ENCODE measurements around the gene SH3TC2.

The SH3TC2 gene

GRCh38 chr5:149028984-149029383, 33.9 kb downstream of the SH3TC2 start:
- DNase-seq (ENCODE audit: low read depth), result no peak

DNA sequence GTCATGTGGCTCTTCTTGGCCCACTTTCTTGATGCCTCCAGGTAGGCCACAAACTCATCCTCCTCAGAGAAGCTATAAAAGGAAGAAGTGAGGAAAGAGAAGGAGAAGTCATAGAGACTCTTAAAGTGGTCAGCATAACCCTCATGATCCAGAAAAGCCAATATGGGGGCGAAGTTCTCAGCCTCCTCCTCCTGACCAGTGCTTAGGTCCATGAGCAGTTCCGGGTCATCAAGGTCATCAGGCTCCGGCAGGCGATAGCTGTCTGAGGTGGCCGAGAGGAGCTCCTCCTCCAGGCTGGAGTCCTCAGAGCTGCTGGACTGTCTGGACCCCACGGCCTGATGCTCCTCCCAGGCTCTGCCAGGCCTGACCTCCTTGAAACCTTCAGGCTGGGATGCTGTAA, 34.7 kb downstream of the SH3TC2 start:
- DNase-seq (ENCODE audit: low read depth), result no peak

DNA sequence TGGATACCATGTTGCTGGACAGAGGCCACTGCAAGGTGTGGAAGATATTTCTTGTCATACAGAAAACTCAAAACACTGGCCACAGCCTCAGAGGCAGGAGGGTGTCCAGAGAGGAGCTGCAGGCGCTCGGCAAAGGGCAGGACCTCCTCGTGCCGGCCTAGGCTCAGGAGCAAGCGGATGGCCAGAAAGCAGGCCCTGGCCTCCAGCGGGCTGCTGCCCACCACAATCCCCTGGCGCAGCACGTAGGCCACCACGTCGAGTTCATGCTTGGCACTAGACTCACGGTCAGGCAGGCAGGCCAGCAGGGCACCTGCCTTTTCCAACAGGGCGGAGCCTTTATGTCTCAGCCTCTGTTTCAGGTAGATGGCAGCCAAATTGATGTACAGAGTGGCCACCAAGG, 35.2 kb downstream of the SH3TC2 start:
- DNase-seq (ENCODE audit: low read depth), result no peak

GRCh38 chr5:149024943-149025342, 37.9 kb downstream of the SH3TC2 start:
- DNase-seq (ENCODE audit: low read depth), result no peak

GRCh38 chr5:149024477-149024876, 38.4 kb downstream of the SH3TC2 start:
- no peak for DNase-seq (ENCODE audit: low read depth)

DNA sequence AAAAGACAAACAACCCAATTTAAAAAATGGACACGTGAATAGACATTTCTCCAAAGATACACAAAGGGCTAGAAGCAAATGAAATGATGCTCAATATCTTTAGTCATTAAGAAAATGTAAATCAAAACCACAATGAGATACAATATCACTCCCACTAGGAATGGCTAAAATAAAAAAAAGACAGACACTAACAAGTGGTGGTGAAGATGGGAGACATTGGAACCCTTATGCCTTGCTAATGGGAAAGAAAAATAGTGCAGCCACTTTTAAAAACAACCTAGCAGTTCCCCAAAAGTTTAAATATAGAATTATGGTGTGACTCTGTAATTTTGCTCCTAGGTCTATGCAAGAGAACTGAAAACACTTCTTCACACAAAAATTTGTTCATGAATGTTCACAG, 40.7 kb downstream of the SH3TC2 start:
- no peak for DNase-seq (ENCODE audit: low read depth)

- DNase-seq (ENCODE audit: low read depth), result no peak
Measured at GRCh38 chr5:149019679-149020078, 43.2 kb downstream of the SH3TC2 start.

DNA sequence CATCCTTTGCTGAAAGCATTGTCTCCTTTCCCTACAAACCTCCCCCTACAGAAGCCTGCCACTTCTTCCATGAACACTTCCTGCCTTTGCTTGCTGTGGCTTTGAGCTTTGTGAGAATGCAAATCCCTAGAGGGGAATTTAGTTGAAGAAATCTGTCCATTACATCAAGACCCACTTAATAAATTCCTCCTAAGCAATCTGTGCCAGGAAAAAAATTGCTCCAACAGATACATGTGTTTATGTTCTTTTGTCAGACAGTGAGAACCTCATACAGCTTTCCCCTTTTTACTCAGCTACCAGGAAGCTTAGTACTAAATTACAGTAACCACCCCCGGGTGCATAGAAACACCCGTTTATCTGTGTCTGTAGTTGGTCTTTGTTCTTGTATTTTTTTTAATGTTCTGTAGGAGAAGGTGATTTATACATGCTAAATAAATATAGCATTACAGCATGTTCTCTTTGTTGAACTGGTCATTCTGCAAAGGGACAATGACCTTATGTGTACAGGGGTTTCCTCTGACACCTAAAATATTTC, 43.9 kb downstream of the SH3TC2 start:
- DNase-seq (ENCODE audit: low read depth), result no peak

GRCh38 chr5:149017636-149018035, 45.2 kb downstream of the SH3TC2 start:
- DNase-seq (ENCODE audit: low read depth), result no peak

- DNase-seq (ENCODE audit: low read depth), result no peak
Measured at GRCh38 chr5:149015561-149015960, 47.3 kb downstream of the SH3TC2 start.

DNA sequence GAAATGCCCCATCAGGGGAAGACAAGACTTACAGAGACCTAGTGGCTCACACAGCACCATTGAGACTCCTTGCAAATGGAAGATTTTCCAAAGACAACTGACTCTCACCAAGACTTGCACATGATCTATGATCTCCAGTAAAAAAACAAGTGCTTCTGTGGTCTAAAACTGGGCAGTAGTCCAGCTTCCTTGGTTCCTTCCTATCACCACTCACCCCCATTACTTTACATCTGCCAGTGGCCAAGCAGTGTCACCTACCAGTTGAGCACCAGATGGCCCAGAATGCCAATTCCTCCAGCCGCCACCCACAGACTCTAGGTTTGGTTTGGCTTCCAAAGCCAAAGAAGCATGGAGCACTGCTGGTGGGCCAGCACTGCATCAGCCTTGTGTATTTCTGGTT, 47.7 kb downstream of the SH3TC2 start:
- no peak for DNase-seq (ENCODE audit: low read depth)

DNA sequence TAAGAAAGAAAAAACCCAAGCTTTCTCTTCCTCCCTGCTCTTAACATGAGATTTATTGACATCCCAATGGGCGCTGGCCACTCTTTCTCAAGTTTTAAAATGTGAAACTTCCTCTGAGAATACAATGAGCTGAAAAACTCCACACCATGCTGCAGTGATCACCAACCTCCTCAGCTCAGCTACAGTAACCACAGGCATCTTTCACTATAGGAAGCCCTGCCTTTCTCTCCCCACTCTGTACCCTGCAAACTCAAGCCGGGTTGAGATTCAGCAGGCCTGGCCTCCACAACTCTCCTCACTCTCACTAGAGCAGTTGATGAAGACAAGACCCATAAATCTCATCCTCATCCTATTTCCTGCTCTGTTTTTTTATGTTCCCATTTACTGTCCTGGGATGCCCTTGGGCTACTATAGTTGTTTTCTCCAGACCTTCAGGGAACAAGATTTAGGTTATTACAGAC, 48.3 kb downstream of the SH3TC2 start:
- DNase-seq (ENCODE audit: low read depth), result no peak

- no peak for DNase-seq (ENCODE audit: low read depth)
Measured at GRCh38 chr5:149013796-149014195, 49.1 kb downstream of the SH3TC2 start.

DNA sequence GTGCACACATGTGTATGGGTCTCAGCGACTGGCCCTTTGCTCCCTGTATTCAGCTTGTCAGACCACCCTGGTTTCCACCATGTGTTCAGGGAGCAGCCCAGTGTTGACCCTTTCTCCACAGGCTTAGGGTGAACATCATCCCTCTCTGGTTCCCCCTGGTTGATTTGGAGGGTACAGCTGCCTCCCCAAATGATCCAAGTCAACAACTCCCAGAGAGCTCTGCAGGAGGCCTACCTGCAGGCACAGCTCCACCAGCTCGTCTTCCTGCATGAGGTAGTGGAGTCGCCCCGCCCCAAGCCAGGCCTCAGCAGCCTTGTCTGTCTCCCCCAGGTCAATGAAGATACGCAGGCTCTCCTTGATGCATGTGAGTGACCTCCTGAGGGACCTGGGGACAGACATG, 50.5 kb downstream of the SH3TC2 start:
- no peak for DNase-seq (ENCODE audit: low read depth)

DNA sequence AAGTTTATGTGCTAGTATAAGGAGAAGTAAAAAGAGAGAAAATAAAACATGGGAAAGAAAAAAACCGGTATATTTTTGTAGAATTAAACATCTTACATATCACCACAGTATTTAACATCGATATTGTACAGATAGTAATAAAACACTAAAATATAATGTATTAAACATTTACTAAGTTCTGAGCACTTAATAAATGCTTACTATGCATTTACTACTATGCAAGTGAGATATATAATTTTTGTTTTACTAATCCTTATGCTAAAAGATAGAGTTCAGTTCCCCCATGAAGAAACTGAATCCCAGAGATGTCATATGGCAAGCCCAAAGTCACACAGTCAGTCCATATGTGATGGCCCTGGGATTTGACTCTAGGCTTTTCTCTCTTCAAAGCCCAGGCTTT, 51.1 kb downstream of the SH3TC2 start:
- no peak for DNase-seq (ENCODE audit: low read depth)

DNA sequence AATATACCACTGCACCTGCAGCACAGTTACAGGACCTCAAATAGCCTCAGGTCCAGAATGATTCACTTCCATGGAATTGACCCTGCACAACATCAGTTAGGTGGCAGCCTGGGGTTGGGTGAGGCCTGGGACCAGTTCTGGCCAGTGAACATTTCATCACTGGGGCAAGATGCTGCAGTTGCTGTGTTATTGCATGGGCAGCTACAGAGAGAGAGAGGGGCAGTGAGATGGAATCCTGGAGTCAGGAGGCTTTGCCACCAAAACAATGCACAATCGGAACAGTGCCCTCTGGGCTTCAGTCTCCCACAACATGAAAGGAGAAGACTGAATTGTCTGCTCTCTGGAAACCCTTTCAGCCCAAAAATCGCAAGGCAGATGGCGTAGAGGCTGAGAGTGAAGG, 51.8 kb downstream of the SH3TC2 start:
- no peak for DNase-seq (ENCODE audit: low read depth)

DNA sequence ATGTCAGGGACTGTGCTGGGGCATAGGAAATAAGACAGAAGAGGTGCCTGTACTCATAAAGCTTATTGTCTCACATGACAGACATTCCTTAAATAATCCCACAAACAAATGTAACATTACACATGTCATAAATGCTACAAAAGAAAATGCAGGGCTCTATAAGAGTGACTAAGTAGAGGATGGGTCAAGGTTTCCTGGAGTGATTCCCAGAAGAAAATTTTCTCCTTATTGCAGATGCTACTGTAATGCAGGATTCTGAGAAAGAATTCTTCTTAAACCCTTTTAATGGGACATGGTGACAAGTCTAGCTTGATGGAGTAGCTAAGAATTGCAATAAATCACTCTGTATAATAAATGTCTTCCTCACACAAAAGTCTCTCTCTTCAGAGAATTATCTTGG, 55.7 kb downstream of the SH3TC2 start:
- DNase-seq (ENCODE audit: low read depth), result no peak

- DNase-seq (ENCODE audit: low read depth), result no peak
Measured at GRCh38 chr5:149006426-149006825, 56.4 kb downstream of the SH3TC2 start.

- no peak for DNase-seq (ENCODE audit: low read depth)
Measured at GRCh38 chr5:149005077-149005892, 57.6 kb downstream of the SH3TC2 start.

- no peak for DNase-seq (ENCODE audit: low read depth)
Measured at GRCh38 chr5:149004559-149004958, 58.3 kb downstream of the SH3TC2 start.

- DNase-seq (ENCODE audit: low read depth), result no peak
Measured at GRCh38 chr5:149002761-149003689, 59.8 kb downstream of the SH3TC2 start.

DNA sequence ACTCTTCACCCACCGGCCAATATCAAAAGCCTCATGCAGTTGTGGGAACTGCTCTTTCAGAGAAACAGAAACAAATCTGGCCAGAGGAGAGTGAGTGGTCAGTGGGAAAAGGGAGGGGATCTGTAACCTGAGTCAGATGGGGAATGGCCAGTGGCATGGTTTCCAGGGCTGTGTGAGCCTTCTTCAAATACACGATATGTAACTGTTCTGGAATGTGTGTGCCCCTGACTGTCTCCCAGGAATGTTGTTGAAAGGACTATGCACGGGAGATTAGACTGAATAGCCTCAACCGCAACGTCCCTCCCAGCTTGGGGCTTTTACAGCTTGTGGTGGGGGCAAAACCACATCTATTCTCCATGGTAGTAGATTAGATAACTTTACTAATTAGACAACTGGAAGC, 60.8 kb downstream of the SH3TC2 start:
- DNase-seq (ENCODE audit: low read depth), result no peak

- no peak for DNase-seq (ENCODE audit: low read depth)
Measured at GRCh38 chr5:149001162-149001561, 61.7 kb downstream of the SH3TC2 start.

Measured in stimulated activated CD8-positive, alpha-beta memory T cell treated with anti-CD3 and anti-CD28 coated beads, Interleukin-12 subunit alpha, Interleukin-12 subunit beta, amount 100 ng/mL, for 4 hours (primary cell).